T-helper 1 cell treated with Interleukin-12 subunit alpha and Interleukin-12 subunit beta and Interleukin-4 antibody, amounts not matched to agents 30 ng/mL and 1 ng/mL, for 36 hours (primary cell): Measurements from ENCODE around the gene TRIM9. TPM values are rescaled to one million over a fixed set of nuclear protein-coding genes. Genes with fewer than 3 reads are reported as not detected.
"Not testable (repeated sequence)": the region's sequence is repeated elsewhere in the genome, so short reads cannot be mapped to it uniquely, and the experiment has no call there.

Experiments
- intact Hi-C: fragments of 100-400 bp; cut with micrococcal nuclease; formaldehyde crosslinking; loops from one replicate; pipeline ENCODE4 v1.15.1; 2024
- total RNA-seq: library from RNA; stranded (reverse); gene quantifications from 2 replicates; pipeline ENCODE4 v1.2.3, GENCODE V29; 2022

TRIM9 gene
- total RNA-seq, 1 donor from 2014 or later: 0.22 TPM

DNA sequence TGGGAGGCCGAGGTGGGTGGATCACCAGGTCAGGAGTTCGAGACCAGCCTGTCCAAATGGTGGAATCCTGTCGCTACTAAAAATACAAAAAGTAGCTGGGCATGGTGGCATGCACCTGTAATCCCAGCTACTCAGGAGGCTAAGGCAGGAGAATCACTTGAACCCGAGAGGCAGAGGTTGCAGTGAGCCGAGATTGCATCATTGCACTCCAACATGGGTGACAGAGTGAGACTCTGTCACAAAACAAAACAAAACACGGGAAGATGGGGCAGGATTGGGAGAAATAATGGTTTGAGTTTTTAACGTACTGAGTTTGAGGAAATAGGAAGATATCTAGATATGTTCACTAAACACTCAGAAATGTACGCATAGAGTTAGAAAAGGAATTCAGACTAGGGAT is 153.3 kb downstream of the TRIM9 start:
- intact Hi-C loops: not testable (repeated sequence)

DNA sequence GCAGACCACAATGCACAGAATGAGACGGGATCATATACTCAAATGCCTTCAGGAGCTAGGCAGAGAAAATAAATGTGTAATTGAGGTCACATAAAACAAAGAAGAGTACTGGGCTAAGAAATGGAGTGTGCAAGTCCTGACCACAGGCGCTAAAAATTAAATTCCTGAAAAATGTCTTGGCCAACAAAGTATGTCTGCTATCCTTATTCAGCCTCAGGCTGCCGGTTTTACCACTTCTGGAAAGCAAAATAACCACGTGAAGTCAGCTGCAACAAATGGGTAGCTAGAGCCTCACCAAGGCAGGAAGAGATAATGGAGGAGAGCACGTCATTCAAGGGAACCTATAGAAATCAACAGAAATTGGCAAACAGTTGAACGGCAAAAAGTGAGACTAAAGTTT is 153.8 kb downstream of the TRIM9 start:
- intact Hi-C loops: no loop called here

DNA sequence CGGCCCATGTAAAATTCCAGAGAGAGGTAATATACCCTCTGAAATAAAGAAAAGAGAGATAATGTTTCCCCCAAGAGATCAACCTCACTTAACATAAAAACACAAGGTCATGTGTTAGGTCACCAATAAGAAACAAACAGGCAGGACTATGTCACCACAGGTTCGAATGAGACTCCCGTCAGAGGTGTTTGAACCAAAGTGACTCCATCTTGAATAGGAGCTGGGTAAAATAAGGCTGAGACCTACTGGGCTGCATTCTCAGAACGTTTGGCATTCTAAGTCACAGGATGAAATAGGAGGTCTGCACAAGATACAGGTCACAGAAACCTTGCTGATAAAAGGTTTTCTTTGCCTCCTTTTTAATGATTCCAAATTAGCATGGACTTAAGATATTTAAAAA is 157.1 kb downstream of the TRIM9 start:
- intact Hi-C loops: no loop called here

DNA sequence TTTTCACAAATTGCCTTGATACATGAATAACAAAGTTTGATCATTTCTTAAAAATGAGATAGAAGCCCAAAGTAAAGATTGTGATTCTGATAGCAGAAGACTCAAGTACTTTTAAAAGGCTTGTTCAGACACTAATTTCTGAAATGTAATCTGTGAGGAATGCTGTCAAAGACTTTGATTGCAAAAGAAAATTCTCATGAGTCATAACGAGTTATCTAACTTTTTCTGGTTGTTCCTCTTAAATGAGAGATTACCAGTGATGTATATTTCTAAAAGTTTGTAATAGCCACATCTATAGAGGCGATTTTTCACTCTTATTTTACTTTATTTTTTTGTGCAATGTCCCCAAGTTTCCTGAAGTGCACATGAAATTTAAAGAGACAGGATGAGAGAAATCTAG is 157.6 kb downstream of the TRIM9 start:
- intact Hi-C loops: no loop called here

DNA sequence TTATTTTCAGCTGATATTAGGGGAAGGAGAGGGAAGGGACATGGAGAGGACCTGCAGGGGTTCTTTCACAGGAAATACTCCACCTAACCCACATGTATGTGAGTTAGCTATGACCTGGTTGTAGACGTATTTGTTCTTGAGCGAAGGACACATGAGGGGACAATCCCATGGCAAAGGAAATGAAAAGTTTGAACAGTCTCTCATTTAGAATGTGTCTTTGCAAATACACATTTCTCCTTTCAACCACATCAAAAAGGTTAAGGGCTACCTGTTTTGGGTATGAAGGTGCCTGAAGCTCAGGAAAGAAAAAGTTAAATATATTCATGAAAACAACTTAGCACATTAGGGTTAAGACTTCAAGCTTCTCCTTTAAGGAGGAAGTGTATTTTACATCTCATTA is 158.0 kb downstream of the TRIM9 start:
- intact Hi-C loops: no loop called here

DNA sequence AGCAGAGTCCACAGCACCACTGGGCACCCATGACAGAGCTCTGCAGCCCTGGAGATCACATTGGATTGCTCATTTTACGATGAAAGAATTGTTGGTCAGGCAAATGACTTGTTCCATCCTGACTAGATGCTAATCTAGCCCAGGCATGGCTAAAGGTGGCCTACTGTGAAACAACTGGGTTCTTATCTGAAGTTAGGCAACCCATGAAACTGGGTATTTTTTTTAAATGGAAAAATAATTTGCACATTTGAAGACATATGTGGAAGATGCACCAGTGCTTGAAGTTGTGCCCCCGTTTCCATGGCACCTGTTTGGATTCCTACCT is 158.9 kb downstream of the TRIM9 start:
- intact Hi-C loops: no loop called here

DNA sequence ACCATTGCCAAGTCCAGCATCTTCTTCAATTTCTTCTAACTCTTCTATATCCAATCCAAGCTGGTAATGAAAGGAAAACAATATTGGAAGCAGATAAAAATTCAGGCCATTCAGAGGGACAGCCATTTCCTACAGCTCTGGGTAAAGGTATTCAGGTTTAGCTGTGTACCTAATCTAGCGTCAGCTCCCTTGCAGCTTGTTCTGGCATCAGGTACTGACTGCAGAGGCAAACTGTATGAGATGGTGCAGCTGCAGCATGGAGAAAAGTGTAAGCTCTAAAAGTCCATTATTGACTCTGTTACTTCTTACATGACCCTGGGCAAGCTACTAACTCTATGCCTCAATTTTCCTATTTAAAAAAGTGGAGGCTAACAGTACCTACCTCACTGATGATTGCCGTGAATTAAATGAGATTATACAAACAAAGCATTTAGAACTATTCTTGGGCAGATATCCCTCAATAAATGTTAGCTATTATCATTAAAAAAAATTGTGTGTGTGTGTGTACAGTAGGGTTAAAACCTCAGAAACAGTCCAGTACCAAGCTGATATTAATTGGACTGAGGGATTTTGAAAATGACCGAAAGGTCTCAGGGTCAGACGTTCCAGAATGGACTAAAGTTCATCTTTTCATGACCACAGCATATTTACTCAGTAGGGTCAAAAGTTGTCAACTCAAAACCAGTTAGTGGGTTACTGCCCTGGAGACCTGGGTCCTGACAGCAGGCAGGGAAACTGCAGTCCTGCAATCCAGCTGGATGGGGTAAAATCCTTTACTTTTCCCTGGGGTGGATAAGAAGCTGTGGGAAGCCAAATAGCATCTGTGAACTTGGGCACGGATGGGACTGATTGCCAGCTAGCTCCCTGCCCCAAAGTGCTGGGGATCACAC is 159.5 kb downstream of the TRIM9 start:
- intact Hi-C loops: no loop called here

DNA sequence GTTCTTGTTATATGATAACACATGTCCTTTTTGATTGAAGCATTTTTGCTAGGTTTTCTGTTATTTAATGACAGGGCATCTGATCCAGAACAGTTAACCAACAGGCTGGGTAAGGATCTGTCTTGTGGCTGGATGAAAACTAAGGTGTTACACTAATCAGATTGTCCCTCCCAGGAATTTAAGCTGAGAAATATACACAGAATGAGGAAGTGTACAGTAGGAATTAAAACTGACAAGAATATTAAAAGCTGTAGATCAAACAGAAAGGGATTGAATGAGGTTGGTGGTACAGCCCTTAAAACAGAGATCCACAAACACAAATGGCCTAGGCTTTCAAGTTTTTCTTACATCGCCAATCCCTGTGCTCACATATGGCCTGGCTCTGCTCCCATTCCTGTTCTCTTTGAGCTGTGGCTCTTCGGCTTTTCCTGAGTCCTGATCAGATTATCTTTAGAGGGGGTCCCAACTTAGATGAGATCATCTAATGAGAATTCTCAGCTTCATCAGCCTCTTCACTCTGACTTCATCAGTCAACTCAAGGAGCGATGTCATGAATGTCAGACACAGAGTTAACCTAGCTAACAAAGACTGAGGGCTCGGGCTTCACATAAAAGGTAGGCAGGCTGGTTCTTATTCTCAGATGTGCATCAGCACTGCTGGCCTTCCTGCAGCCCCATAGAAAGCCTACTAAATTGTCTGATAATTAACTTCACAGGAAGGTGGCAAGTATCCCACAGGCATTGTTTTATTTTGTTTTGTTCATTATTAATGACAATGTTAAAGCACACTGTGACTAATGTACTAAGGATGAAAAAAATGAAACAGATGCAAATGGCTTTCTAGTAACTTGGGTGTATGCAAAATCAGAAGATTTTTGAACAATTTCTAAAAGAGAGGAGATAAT is 162.1 kb downstream of the TRIM9 start:
- intact Hi-C loops: no loop called here

DNA sequence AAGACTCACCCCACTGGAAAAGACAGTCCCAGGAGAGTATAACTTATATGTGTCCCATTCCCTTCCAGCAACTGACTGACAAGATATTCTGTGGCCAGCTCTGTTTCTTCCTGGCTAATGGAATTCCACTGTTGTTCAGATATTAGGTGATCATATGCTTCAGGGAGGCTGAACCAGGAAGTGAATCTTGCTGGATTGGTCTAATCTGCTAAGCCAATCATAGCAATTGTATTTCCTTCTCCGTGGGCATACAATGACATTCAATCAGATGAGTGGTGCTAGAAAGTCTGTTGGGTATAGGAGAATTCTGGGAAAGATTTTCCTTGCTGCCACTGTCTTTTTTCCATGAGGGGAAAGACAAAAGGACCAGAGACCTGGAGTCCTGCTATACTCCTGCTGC is 162.7 kb downstream of the TRIM9 start:
- intact Hi-C loops: no loop called here

DNA sequence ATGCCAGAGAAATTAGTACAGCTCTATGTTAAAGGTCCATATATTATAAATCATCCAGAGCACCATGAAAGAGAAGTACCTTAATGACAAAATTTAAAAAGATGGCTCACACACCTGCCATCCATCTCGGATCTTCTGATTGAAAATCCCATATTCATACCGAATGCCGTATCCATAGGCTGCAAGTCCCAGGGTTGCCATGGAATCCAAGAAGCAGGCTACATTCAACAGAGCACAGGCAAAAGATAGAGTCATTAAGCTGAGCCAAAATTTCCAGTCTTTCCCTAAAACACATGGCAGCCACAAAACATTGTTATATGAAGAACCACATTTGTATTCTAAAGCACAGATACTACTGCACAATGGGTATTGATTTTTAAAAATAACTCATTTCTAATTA is 163.3 kb downstream of the TRIM9 start:
- intact Hi-C loops: no loop called here

DNA sequence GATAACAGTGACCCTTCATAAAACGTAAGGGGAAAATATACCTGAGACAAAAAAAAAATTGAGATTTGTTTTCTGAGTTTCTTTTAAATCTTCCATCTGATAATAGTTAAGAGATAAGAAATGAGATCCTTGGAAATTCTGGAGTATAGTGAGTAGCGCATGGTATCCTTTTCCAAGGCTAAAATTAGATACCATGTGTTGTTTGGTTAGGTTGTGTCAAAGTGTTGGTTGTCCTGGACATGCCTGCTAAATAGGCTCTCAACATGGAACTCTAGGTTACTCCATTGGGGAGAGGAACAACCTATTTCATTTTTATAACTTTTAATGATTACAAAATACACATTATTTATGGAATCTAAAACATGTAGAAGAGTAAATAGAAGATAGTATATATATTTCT is 165.4 kb downstream of the TRIM9 start:
- intact Hi-C loops: no loop called here

DNA sequence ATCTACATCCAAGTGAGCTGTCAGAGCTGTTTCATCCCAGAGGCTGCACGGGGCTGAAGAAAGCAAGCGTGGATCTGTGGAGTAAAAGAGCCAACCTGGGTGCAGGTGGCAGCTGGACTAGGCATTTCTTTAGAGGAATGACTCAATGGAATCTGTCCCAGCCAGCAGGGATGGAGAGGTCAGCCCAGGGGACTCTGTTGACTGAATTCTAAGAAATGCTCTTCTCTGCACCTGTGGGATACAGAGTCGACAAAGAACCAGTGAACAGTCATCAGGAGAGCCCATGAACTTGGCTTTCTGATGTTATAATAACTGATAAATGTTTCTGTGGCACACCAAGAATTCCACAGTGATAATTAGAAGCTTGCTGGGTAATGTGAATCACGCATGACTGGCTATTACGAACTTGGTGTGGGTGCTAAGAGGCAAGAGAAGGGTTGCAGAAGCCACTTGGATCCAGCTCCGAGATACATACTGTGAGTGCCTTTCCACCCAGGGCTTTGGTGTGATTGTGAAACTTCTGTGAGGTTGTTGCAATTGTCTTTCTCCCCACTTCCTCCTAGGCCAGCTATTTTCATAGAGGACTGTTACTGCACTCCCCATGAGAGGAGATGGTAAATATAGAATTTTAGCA is 166.8 kb downstream of the TRIM9 start:
- intact Hi-C loops: no loop called here

DNA sequence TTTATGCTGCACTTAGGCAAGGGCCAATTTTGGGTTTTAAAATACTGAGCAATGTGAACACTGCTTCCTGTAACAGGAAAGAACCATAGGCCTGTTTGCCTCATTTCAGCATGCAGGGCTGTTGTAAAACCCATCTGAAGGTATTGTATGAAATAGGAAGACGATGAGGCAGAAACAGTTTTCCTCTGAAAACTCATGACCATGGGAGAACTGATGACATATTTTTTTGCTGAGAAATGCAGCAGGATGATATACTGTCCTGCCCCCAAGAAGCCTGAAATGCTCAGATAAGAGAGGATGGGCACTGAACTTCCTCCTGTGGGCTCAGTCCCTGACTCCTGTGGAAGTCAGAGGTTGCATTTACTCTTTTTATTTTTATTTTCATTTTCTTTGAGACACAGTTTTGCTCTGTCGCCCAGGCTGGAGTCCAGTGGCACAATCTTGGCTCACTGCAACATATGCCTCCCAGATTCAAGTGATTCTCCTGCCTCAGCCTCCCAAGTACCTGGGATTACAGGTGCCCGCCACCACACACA is 168.0 kb downstream of the TRIM9 start:
- intact Hi-C loops: no loop called here

Other genes with a start within 250 kb of the TRIM9 start
- not detected in 2 replicates for gene ABHD12B, start 223.1 kb downstream of the TRIM9 start, total RNA-seq
- not detected in 2 replicates for gene PYGL, start 150.6 kb downstream of the TRIM9 start, total RNA-seq
- gene TMX1, start 145.1 kb upstream of the TRIM9 start, total RNA-seq: 42.3 and 45.9 TPM in 2 replicates